Kidney epithelial cell (primary cell): ENCODE measurements around the gene TBX4. TPM values are rescaled to one million over a fixed set of nuclear protein-coding genes. Genes with fewer than 3 reads are reported as not detected.

ENCODE experiments used
- DNase-seq: peaks from one replicate; pipeline ENCODE4 v3.0.0-alpha.2; 2010; ENCODE audit warnings: low read depth
- H3K27me3 ChIP-seq: 2 replicates; pipeline ENCODE4 v1.6.0; 2011; ENCODE audit warnings: low read length; ENCODE audit not compliant: control insufficient read depth, insufficient read depth
- H3K36me3 ChIP-seq: 2 replicates; pipeline ENCODE4 v1.5.1; 2011; ENCODE audit warnings: low read length; ENCODE audit not compliant: control insufficient read depth, insufficient read depth
- H3K4me3 ChIP-seq: 2 replicates; pipeline ENCODE4 v1.5.1; 2011; ENCODE audit warnings: low read depth, mild to moderate bottlenecking, control low read depth, low read length
- CTCF ChIP-seq: IDR thresholded peaks from 2 replicates; pipeline ENCODE4 v1.5.1; 2011; ENCODE audit warnings: mild to moderate bottlenecking, moderate library complexity, low read length, control low read depth, inconsistent platforms; ENCODE audit not compliant: insufficient read depth, poor library complexity, severe bottlenecking
- total RNA-seq: library from RNA; depleted of rRNA; stranded (reverse); fragments of >200 nt; gene quantifications from 2 replicates; pipeline ENCODE4 v1.2.3, GENCODE V29; 2015

TBX4 gene
- total RNA-seq, 1 donor from 2014 or later: not detected

DNA sequence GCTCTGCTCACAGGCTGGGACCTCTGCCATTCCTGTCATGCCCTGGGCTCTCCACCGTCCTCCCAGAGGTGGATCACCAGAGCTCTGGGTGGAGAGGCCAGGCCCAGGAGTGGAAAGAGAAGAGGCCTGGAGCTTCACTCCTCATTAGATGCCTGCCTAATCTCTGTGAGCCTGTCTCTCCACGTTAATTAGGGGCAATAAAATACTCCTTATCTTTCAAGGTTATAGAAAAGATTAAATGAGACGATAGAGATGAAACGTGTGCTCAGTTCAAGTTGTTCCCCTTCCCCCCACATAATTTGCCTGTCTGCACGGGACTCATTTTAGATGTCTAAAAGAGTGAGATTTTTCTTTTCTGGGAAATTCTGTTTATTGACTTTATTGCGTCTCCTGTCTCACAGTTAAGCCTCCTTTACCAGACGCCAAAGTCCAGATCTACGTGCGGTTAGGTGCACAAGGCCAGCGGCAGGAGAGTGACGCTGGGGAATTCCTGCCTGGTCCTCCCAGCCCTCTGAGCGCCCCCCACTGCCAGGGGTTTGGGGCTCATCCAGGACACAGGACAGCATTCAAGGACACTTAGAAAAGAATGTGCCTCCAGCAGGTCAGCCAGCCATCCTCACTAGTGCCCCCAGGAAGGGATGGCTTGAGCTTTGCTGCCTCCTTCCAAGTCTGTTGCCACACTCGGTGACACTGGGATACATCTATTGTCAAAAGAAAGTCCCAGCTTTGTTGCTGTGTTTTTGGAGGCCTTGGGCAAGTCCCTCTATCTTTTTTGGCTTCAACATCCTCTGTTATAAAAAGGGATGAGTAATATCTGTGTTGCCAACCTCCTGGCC lies 42.3 kb downstream of the TBX4 start:
- H3K27me3 ChIP-seq: no peaks in the 10 kb centered on the region
- TF ChIP-seq CTCF: no peak
- DNase-seq: no peak
- H3K36me3 ChIP-seq: no peaks in the 10 kb centered on the region
- H3K4me3 ChIP-seq: no peak overlapping the region

DNA sequence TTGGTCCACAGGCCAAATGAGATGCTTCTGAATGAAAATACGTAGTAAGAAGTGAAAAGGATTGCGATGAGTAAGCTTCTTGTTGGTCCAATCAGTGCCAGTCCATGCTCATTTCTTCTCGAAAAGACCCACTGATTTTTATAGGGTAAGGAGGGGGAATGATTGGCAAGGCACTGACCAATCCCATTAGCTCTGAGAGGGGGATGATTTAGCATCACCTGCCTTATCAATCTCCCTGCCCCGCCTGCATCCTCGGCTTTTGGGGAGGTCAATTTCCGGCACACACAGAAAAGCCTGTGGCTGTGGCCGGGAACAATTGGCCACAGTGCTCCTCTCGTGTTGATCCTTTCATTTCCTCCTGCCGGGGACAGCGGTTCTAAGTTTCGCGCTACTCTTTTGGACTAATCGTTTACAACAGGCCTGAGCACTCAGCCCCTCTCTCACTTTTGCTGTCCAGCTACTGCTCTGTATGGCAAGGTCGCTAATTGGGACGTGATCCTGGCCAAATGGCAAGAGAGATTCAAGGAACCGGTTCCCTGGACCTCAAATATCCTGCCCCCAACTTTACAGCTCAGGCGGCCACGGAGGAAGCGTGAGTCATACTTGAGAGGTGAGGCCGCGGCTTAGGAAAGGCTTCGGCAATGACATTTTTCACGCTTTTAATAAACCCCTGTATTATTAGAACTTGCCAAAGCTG lies 43.1 kb downstream of the TBX4 start:
- no peak for TF ChIP-seq CTCF
- H3K27me3 ChIP-seq: no peaks in the 10 kb centered on the region
- no peak overlapping the region for H3K4me3 ChIP-seq
- H3K36me3 ChIP-seq: no peaks in the 10 kb centered on the region
- DNase-seq: no peak

DNA sequence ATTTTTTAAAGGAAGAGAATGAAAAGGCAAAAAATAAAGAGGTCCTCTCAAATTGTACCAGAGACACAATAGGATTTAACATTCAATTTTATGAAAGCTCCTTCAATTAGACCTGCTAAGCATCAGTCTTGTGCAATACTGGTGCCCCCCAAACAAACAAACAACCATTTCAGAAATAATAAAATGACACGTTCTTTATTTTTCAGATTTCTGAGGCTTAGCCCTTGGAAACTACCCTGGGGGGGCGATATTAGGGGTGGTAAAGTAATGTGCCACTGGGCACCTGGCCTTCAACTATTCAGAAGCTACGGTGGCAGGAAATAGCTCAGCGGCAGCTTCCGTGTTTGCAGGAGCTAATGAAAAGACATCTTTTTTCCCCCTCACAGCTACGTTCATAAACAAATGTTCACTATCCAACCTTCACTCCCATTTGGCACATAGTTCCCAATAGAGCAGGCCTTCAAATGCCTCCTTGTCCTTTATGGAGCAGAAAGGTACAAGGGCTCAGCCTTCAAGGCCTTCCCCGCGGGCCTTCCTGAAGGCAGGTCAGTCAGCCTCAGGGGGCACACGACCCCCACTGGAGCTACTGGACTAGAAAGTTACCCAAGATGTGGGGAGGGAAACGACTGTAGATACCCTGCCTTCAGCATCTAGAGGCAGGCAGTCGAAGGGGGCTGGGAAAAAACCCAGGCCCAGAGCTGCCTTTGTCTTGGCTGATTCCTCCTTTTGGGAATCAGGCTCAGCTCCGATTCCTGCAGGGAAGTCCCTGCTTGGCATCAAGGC lies 44.1 kb downstream of the TBX4 start:
- no peak overlapping the region for H3K4me3 ChIP-seq
- H3K36me3 ChIP-seq: no peaks in the 10 kb centered on the region
- TF ChIP-seq CTCF: no peak
- H3K27me3 ChIP-seq: no peaks in the 10 kb centered on the region
- no peak for DNase-seq

- H3K4me3 ChIP-seq: no peak overlapping the region
- no peaks in the 10 kb centered on the region for H3K27me3 ChIP-seq
Measured at GRCh38 chr17:61496957-61497653, 44.9 kb downstream of the TBX4 start.

More at GRCh38 chr17:61496957-61497653, 44.9 kb downstream of the TBX4 start:
- no peak for TF ChIP-seq CTCF
- DNase-seq: no peak
- no peaks in the 10 kb centered on the region for H3K36me3 ChIP-seq
